Fibroblast of skin of right quadriceps (primary cell): ENCODE results near the gene SH3RF1.
A peak's percentile ranks its signal among the peaks of the same experiment; 100 is the strongest.
"Not testable (repeated sequence)": the region's sequence is repeated elsewhere in the genome, so short reads cannot be mapped to it uniquely, and the experiment has no call there.

Experiments used
- DNase-seq: peaks from one replicate; pipeline ENCODE4 v3.0.0-alpha.2; 2013

Gene SH3RF1

GRCh38 chr4:169270810-169271691 lies at the start of gene SH3RF1:
Gene SH3RF1, minus strand, starts transcription at chr4:169270956. Its CDS starts 1,744 bp downstream, at chr4:169269212.
- DNase-seq = peak; percentile 92

GRCh38 chr4:169315530-169316343 lies 45.0 kb upstream of the SH3RF1 start:
- peak; percentile 56 for DNase-seq

- DNase-seq = peak; percentile 68
Observed at GRCh38 chr4:169314906-169315305, 44.1 kb upstream of the SH3RF1 start.

GRCh38 chr4:169313732-169314131 lies 43.0 kb upstream of the SH3RF1 start:
- DNase-seq = no peak

- DNase-seq = no peak
Observed at GRCh38 chr4:169312690-169313422, 42.1 kb upstream of the SH3RF1 start.

- peak; percentile 52 for DNase-seq
Observed at GRCh38 chr4:169311643-169312365, 41.0 kb upstream of the SH3RF1 start.

GRCh38 chr4:169309326-169309967 lies 38.7 kb upstream of the SH3RF1 start:
- no peak for DNase-seq

GRCh38 chr4:169307576-169307975 lies 36.8 kb upstream of the SH3RF1 start:
- no peak for DNase-seq

- DNase-seq = no peak
Observed at GRCh38 chr4:169305651-169306050, 34.9 kb upstream of the SH3RF1 start.

GRCh38 chr4:169305173-169305572 lies 34.4 kb upstream of the SH3RF1 start:
- DNase-seq = no peak

- DNase-seq = no peak
Observed at GRCh38 chr4:169295822-169296221, 25.1 kb upstream of the SH3RF1 start.

GRCh38 chr4:169293343-169294176 lies 22.8 kb upstream of the SH3RF1 start:
- no peak for DNase-seq

- not testable (repeated sequence) for DNase-seq
Observed at GRCh38 chr4:169287983-169288382, 17.2 kb upstream of the SH3RF1 start.

- DNase-seq = peak; percentile 17
Observed at GRCh38 chr4:169286562-169287301, 16.0 kb upstream of the SH3RF1 start.

GRCh38 chr4:169283114-169283509 lies 12.4 kb upstream of the SH3RF1 start:
- peak; percentile 92 for DNase-seq

GRCh38 chr4:169282429-169283113 lies 11.8 kb upstream of the SH3RF1 start:
- peak; percentile 38 for DNase-seq

GRCh38 chr4:169279108-169279507 lies 8.4 kb upstream of the SH3RF1 start:
- DNase-seq = peak; percentile 59

- no peak for DNase-seq
Observed at GRCh38 chr4:169278624-169279023, 7.9 kb upstream of the SH3RF1 start.

- not testable (repeated sequence) for DNase-seq
Observed at GRCh38 chr4:169277838-169278237, 7.1 kb upstream of the SH3RF1 start.
